OCI-LY1 (cell line): ENCODE results near the gene FILIP1.

Experiments
- EZH2 ChIP-seq: fragments of 200-600 bp; sonication (generic), shearing (Covaris generic); IDR thresholded peaks from 2 replicates; pipeline ENCODE4 v1.8.0; 2017; ENCODE audit warnings: borderline replicate concordance, mixed run types, mild to moderate bottlenecking, antibody characterized with exemption, low read length, moderate library complexity, mixed read lengths
- TF ChIP-seq, protein P1 (sequence below): fragments of 200-600 bp; sonication (generic), shearing (Covaris generic); IDR thresholded peaks from 2 replicates; pipeline ENCODE4 v1.5.1; 2017; ENCODE audit warnings: mild to moderate bottlenecking, antibody characterized with exemption, low read length, moderate library complexity, mixed read lengths

DNA sequence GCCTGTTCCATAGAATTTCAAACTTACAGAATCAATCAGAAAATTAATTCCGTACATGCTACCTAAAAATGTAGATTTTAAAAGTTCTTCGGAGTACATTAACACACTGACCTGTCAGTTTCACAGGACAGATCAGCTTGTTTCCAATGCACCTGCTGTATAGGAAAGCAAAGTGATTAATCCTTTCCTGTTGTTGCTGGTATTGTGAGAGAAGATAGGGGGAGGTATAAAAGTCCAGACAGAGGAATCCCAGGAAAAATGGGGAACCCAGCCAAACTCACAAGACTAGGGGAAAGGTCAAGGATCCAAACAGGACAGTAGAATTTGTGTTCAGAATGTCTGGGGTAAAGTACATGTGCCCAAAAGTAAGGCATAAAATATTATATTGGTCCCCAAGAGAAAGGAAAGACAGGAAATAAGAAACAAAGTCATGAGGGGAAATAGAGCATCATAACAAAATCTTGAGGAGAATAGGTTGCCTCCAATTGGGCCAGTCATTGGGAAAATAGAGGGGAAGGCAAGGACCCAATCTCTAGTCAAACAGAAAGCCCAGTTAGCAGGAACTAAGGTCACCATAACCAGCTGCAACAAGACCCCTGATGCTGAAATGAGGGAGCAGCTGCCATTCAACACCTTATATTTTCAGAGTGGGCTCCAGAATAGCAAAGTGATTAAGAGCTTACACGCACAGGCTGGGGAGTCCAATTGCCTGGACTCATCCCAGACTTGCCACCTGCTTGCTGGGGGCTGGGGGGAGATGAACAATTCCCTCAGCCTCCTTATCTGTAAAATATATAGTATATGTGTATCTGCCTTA lies 10.3 kb downstream of the FILIP1 start:
- TF ChIP-seq, protein P1, sequence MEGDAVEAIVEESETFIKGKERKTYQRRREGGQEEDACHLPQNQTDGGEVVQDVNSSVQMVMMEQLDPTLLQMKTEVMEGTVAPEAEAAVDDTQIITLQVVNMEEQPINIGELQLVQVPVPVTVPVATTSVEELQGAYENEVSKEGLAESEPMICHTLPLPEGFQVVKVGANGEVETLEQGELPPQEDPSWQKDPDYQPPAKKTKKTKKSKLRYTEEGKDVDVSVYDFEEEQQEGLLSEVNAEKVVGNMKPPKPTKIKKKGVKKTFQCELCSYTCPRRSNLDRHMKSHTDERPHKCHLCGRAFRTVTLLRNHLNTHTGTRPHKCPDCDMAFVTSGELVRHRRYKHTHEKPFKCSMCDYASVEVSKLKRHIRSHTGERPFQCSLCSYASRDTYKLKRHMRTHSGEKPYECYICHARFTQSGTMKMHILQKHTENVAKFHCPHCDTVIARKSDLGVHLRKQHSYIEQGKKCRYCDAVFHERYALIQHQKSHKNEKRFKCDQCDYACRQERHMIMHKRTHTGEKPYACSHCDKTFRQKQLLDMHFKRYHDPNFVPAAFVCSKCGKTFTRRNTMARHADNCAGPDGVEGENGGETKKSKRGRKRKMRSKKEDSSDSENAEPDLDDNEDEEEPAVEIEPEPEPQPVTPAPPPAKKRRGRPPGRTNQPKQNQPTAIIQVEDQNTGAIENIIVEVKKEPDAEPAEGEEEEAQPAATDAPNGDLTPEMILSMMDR, result no peak
- TF ChIP-seq EZH2, result no peak
